ENCODE measurements around the gene FAM25A. TPM values are rescaled to one million over a fixed set of nuclear protein-coding genes. Genes with fewer than 3 reads are reported as not detected.

FAM25A gene
- total RNA-seq, 4 donors from 2014 or later: not detected

DNA sequence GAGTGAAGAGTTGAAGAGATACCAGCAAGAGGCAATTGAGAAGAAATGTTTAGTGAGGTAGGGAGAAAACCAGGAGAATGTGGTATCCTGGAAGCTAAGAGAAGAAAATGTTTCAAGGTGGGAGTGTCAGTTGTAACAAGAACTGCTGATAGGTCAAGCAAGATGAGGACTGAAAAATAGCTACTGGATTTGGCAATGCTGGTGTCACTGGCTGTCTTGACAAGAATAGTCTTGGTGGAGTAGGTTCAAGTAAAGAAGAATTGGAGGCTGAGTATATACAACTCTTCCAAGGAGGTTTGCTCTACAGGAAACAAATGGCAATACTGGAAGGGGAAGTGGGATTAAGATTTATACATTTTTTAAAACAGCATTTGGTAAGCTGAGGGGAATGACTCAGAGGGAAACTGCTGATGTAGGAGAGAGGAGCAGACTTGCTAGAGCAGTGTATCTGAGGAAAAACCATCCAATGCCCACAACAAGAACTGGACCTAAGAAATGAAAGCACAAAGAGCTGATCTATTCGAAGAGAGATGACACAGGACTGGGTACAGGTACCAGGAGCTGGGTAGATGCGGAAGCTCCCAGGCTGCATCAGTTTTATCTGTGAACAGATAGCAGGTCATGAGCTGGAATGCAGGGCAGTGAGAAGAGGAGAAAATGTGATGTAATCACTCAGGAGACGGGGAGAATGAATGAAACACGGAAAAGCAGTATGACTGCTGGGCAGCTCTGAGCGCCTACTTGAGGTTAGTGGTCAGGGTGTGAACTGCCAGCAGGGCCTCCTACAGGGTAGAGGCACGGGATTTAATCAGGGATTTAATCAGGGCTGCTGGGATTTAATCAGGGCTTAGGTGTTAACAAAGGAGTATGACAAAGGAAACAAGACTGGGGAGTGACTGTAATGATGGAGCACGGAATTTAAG is 34.5 kb downstream of the FAM25A start:
- Histone ChIP-seq H3K4me1 (no peaks in the 10 kb centered on the region), H3K27me3 (no peaks in the 10 kb centered on the region), H3K9me3 (no peaks in the 10 kb centered on the region), H3K27ac (no peak overlapping the region), H3K36me3 (peaks cover 0 to 99% (median 6%) of the 10 kb centered on the region in 3 donors), H3K4me3 (no peak overlapping the region)
- DNase-seq: no peak
- TF ChIP-seq POLR2A (IDR thresholded peaks at IDR 0.05): no peak
- TF ChIP-seq, protein P1, sequence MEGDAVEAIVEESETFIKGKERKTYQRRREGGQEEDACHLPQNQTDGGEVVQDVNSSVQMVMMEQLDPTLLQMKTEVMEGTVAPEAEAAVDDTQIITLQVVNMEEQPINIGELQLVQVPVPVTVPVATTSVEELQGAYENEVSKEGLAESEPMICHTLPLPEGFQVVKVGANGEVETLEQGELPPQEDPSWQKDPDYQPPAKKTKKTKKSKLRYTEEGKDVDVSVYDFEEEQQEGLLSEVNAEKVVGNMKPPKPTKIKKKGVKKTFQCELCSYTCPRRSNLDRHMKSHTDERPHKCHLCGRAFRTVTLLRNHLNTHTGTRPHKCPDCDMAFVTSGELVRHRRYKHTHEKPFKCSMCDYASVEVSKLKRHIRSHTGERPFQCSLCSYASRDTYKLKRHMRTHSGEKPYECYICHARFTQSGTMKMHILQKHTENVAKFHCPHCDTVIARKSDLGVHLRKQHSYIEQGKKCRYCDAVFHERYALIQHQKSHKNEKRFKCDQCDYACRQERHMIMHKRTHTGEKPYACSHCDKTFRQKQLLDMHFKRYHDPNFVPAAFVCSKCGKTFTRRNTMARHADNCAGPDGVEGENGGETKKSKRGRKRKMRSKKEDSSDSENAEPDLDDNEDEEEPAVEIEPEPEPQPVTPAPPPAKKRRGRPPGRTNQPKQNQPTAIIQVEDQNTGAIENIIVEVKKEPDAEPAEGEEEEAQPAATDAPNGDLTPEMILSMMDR (IDR thresholded peaks at IDR 0.05): no peak

DNA sequence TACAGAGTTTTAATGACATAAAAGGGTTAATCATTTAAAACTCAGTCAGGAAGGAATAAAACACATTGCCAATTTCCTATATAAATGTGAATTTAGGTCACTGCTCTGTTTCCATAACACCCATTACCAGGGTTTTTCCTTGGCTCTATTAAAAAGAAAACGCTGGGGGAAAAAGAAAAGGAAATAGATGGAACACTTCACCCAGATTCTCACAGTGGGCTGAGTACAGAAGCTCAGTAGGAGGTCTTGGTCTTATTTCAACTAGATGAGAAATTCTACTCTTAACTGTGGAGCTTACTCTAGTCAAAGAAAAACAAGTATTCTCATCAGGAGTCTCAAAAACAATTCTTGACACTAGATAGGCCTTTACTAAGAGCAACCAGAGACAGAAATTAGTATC is 38.1 kb downstream of the FAM25A start:
- Histone ChIP-seq H3K9me3 (no peaks in the 10 kb centered on the region), H3K27me3 (no peaks in the 10 kb centered on the region), H3K4me1 (no peaks in the 10 kb centered on the region), H3K4me3 (no peak overlapping the region), H3K36me3 (peaks cover 0 to 99% (median 0%) of the 10 kb centered on the region in 3 donors), H3K27ac (no peak overlapping the region)
- no peak for TF ChIP-seq POLR2A (IDR thresholded peaks at IDR 0.05)
- TF ChIP-seq, protein P1 (IDR thresholded peaks at IDR 0.05): no peak
- no peak for DNase-seq

DNA sequence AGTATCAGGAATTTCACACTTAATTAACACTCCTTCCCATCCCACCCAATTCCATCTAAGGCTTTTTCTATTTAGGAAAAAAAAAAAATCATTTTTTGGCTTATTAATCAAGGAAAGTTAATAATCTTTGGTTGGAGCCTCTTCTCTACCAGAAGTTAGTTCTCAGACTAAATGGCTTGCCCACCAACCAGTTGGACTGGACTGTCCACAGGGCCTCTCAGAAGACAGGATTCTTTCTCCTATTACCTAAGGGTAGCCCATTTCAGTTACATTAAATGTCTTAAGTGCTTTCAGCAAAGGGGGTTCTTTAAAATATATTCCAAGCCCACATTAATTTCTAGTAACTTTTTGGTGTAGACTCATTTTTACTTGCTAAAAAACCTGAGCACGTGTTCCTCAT is 39.3 kb downstream of the FAM25A start:
- DNase-seq: no peak
- Histone ChIP-seq H3K9me3 (no peaks in the 10 kb centered on the region), H3K4me1 (no peaks in the 10 kb centered on the region), H3K27ac (no peak overlapping the region), H3K36me3 (peaks cover 0 to 99% (median 0%) of the 10 kb centered on the region in 3 donors), H3K27me3 (no peaks in the 10 kb centered on the region), H3K4me3 (no peak overlapping the region)
- TF ChIP-seq, protein P1 (IDR thresholded peaks at IDR 0.05): no peak
- no peak for TF ChIP-seq POLR2A (IDR thresholded peaks at IDR 0.05)

DNA sequence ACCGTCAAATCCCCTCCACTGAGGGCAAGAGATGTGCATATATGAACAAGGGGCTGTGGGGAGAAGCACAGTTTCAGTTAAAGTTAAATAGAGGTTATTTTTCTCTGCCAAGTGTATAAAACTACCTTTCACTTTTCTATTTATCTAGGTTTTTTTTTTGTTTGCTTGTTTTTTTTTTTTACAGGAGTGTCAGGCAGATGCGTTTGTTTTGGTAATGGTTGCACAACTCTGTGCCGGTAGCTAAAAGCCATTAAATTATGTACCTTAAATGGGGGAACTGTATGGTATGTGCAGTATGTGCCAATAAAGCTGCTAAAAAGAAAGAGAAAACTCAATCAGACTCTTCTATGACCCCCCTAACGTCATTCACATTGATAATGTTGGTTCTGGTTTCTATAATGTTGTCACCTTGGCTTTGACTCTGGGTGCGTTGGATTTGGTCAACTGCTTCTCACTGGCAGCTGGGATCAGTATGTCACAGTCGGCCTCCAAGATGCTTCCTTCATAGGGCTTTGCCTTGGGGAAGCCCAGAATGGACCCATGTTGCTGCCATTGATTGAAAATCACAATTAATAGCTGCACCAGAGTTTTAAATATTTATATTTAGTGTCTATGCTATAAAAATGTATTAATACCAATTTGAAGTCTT is 40.3 kb downstream of the FAM25A start:
- Histone ChIP-seq H3K36me3 (peaks cover 0 to 96% (median 0%) of the 10 kb centered on the region in 3 donors), H3K4me3 (no peak overlapping the region), H3K4me1 (no peaks in the 10 kb centered on the region), H3K27me3 (no peaks in the 10 kb centered on the region), H3K9me3 (no peaks in the 10 kb centered on the region), H3K27ac (no peak overlapping the region)
- DNase-seq: no peak
- TF ChIP-seq POLR2A (IDR thresholded peaks at IDR 0.05): no peak
- TF ChIP-seq, protein P1 (IDR thresholded peaks at IDR 0.05): no peak

- no peaks in the 10 kb centered on the region for H3K4me1 ChIP-seq
- no peak for DNase-seq
- no peak overlapping the region for H3K4me3 ChIP-seq
- TF ChIP-seq, protein P1 (IDR thresholded peaks at IDR 0.05): no peak
- TF ChIP-seq POLR2A (IDR thresholded peaks at IDR 0.05): no peak
- no peaks in the 10 kb centered on the region for H3K9me3 ChIP-seq
- no peak overlapping the region for H3K27ac ChIP-seq
- no peaks in the 10 kb centered on the region for H3K27me3 ChIP-seq
- peaks cover 0 to 86% (median 0%) of the 10 kb centered on the region in 3 donors for H3K36me3 ChIP-seq
Observed at GRCh38 chr10:87064651-87065050, 44.6 kb downstream of the FAM25A start.
